A549 (cell line): ENCODE results near the gene TCHHL1. TPM values are rescaled to one million over a fixed set of nuclear protein-coding genes. Genes with fewer than 3 reads are reported as not detected.

Experiments used
- ATAC-seq, 2 experiments: fragments of 200-7000 bp in 1 of 2; fragments of >200 bp in 1 of 2; cut with Nextera tagmentation in 1 of 2; cut with Tn5 transposase in 1 of 2; 3 replicates each; pipeline versions ENCODE4 v1.8.0 to v1.9.1; 2018 to 2020; ENCODE audit warnings: mild to moderate bottlenecking in 1 of 2, moderate library complexity in 1 of 2
- CTCF ChIA-PET: fragments of 300-600 bp; sonication (Branson Sonifier 250); formaldehyde crosslinking; extraction: SDS; loops from one replicate; lab custom pipeline; 2021; ENCODE audit warnings: antibody characterized with exemption, inconsistent platforms; lab: Yijun Ruan, JAX
- POLR2A ChIA-PET: fragments of 350-600 bp; formaldehyde crosslinking; extraction: SDS; loops from one replicate; lab custom pipeline; 2021; ENCODE audit warnings: antibody characterized with exemption, inconsistent platforms; lab: Yijun Ruan, JAX
- DNase-seq, 2 experiments: peaks; one replicate each; pipeline versions ENCODE4 v3.0.0 to v3.0.0-alpha.2; 2011 to 2016; ENCODE audit warnings: low read depth in 1 of 2, low spot score in 1 of 2
- FAIRE-seq: peaks from 2 replicates; lab custom pipeline; 2011; peaks lifted over from hg19 to GRCh38; lab: Jason Lieb, UNC
- H3K27ac ChIP-seq, 2 experiments: fragments of >200 bp; sonication (Bioruptor Twin); formaldehyde crosslinking; 3 replicates each; pipeline ENCODE4 v1.5.1; 2016 to 2017
- H3K4me1 ChIP-seq: fragments of >200 bp; sonication (Bioruptor Twin); formaldehyde crosslinking; 3 replicates; pipeline ENCODE4 v1.6.1; 2016
- H3K4me2 ChIP-seq: fragments of >200 bp; sonication (Bioruptor Twin); formaldehyde crosslinking; 3 replicates; pipeline ENCODE4 v1.6.1; 2016
- H3K4me3 ChIP-seq: fragments of >200 bp; sonication (Bioruptor Twin); formaldehyde crosslinking; 3 replicates; pipeline ENCODE4 v1.5.1; 2016
- H3K9me3 ChIP-seq: fragments of >200 bp; sonication (Bioruptor Twin); formaldehyde crosslinking; 3 replicates; pipeline ENCODE4 v1.6.1; 2016
- EHF ChIP-seq: fragments of 250-450 bp; sonication (Bioruptor Pico); IDR thresholded peaks from 2 replicates; pipeline ENCODE4 v1.5.0; 2020; ENCODE audit warnings: mild to moderate bottlenecking
- ESRRA ChIP-seq: fragments of 150-350 bp; IDR thresholded peaks from 2 replicates; pipeline ENCODE4 v1.6.1; 2014; ENCODE audit warnings: mild to moderate bottlenecking, low read length, borderline replicate concordance
- MAFK ChIP-seq: fragments of 450-650 bp; IDR thresholded peaks from 2 replicates; pipeline ENCODE4 v1.6.1; 2014; ENCODE audit not compliant: partially characterized antibody
- POLR2AphosphoS2 ChIP-seq: conservative IDR thresholded peaks from 2 replicates; pipeline ENCODE4 v1.6.1; 2012; ENCODE audit warnings: low read length, improper control_type of control experiment, inconsistent platforms
- WGBS: methylation state at CpG from one replicate; pipeline ENCODE4 v1.1.6; 2017; ENCODE audit errors: missing lambda C conversion rate; 5-methylcytosine and 5-hydroxymethylcytosine counted together
- polyA plus RNA-seq, 4 experiments: library from polyadenylated mRNA; depleted of rRNA in 3 of 4; stranded (reverse); fragments of >200 nt; fragmentation: RNase III in 1 of 4; extraction: RNeasy Plus Mini Kit Qiagen cat#74134 plus additional on column Dnase treatment in 1 of 4; gene quantifications; 2 replicates in 3 of 4; 3 replicates in 1 of 4; pipeline ENCODE4 v1.2.3, GENCODE V29; 2011 to 2017
- small RNA-seq, 6 experiments: library from RNA; depleted of rRNA; stranded (forward); fragments of <200 nt; gene quantifications; one replicate each; pipeline ENCODE3, GENCODE V24; 2012

Gene TCHHL1
- polyA plus RNA-seq, 2 of the 4 experiments (the other 2 are of a cell fraction) = not detected

- ChIA-PET POLR2A (interaction anchor here (1.0 to 4.5 kb wide), 7 partner anchors 13 to 424 kb away, joined by 3 to 118 read pairs (median 5); partner anchors contain the start of gene THEM4), CTCF (interaction anchor here (0.7 to 5.5 kb wide), 29 partner anchors 9 to 424 kb away, joined by 3 to 68 read pairs (median 7); partner anchors contain the start of gene THEM4)
- 3% methylated on average over 1 of the region's 1 CpG for WGBS
- H3K4me3 ChIP-seq = peak overlapping the region; percentile 78
- H3K27ac ChIP-seq = peak overlapping the region; percentile 98 to 100
- FAIRE-seq (no peak), DNase-seq (no peak), ATAC-seq (peak; percentile 35 to 57)
- no peak for TF ChIP-seq POLR2AphosphoS2
- TF ChIP-seq ESRRA = no peak
- peak; percentile 16 for TF ChIP-seq MAFK
- no peak for TF ChIP-seq EHF (CRISPR knock-in tag)
- no peaks in the 10 kb centered on the region for H3K9me3 ChIP-seq
- peaks cover 36% of the 10 kb centered on the region for H3K4me1 ChIP-seq
- peak overlapping the region; percentile 99 for H3K4me2 ChIP-seq
These were observed 54.6 kb downstream of the TCHHL1 start for GRCh38 chr1:152034324-152034653.

Small RNAs within 50 kb of the gene (small RNA-seq; reads per million reads assigned to genes)
- 0 reads per million in 6 experiments for gene SPTLC1P4

Other genes with a start within 250 kb of the TCHHL1 start
- not detected in 2 replicates for gene C2CD4D, start 249.2 kb downstream of the TCHHL1 start, polyA plus RNA-seq (2011; rRNA removed)
- gene C2CD4D, start 249.2 kb downstream of the TCHHL1 start, polyA plus RNA-seq (2017; fragmentation: RNase III; extraction: RNeasy Plus Mini Kit Qiagen cat#74134 plus additional on column Dnase treatment) = not detected in 3 replicates
- not detected in 2 replicates for gene THEM5, start 235.4 kb downstream of the TCHHL1 start, polyA plus RNA-seq (2011; rRNA removed)
- not detected in 3 replicates for gene THEM5, start 235.4 kb downstream of the TCHHL1 start, polyA plus RNA-seq (2017; fragmentation: RNase III; extraction: RNeasy Plus Mini Kit Qiagen cat#74134 plus additional on column Dnase treatment)
- gene THEM4, start 179.6 kb downstream of the TCHHL1 start, polyA plus RNA-seq (2011; rRNA removed) = 28.1 and 32.3 TPM in 2 replicates
- gene THEM4, start 179.6 kb downstream of the TCHHL1 start, polyA plus RNA-seq (2017; fragmentation: RNase III; extraction: RNeasy Plus Mini Kit Qiagen cat#74134 plus additional on column Dnase treatment) = 16.6 to 19.6 TPM (median 19.0 TPM) in 3 replicates
- 505 and 515 TPM in 2 replicates for gene S100A10, start 95.2 kb downstream of the TCHHL1 start, polyA plus RNA-seq (2011; rRNA removed)
- 2,059 to 2,476 TPM (median 2,077 TPM) in 3 replicates for gene S100A10, start 95.2 kb downstream of the TCHHL1 start, polyA plus RNA-seq (2017; fragmentation: RNase III; extraction: RNeasy Plus Mini Kit Qiagen cat#74134 plus additional on column Dnase treatment)
- gene S100A11, start 52.1 kb downstream of the TCHHL1 start, polyA plus RNA-seq (2011; rRNA removed) = 671 and 1,155 TPM in 2 replicates
- gene S100A11, start 52.1 kb downstream of the TCHHL1 start, polyA plus RNA-seq (2017; fragmentation: RNase III; extraction: RNeasy Plus Mini Kit Qiagen cat#74134 plus additional on column Dnase treatment) = 1,442 to 1,531 TPM (median 1,500 TPM) in 3 replicates
- 0.07 and 0.08 TPM in 2 replicates for gene TCHH, start 26.4 kb upstream of the TCHHL1 start, polyA plus RNA-seq (2011; rRNA removed)
- gene TCHH, start 26.4 kb upstream of the TCHHL1 start, polyA plus RNA-seq (2017; fragmentation: RNase III; extraction: RNeasy Plus Mini Kit Qiagen cat#74134 plus additional on column Dnase treatment) = 0.07 to 0.11 TPM (median 0.09 TPM) in 3 replicates
- 0.03 TPM in 1 of 2 replicates, not detected in the other for gene RPTN, start 70.2 kb upstream of the TCHHL1 start, polyA plus RNA-seq (2011; rRNA removed)
- gene RPTN, start 70.2 kb upstream of the TCHHL1 start, polyA plus RNA-seq (2017; fragmentation: RNase III; extraction: RNeasy Plus Mini Kit Qiagen cat#74134 plus additional on column Dnase treatment) = not detected in 3 replicates
- not detected in 2 replicates for gene HRNR, start 135.1 kb upstream of the TCHHL1 start, polyA plus RNA-seq (2011; rRNA removed)
- gene HRNR, start 135.1 kb upstream of the TCHHL1 start, polyA plus RNA-seq (2017; fragmentation: RNase III; extraction: RNeasy Plus Mini Kit Qiagen cat#74134 plus additional on column Dnase treatment) = not detected in 3 replicates
- under 0.01 TPM in 1 of 2 replicates, not detected in the other for gene FLG, start 236.2 kb upstream of the TCHHL1 start, polyA plus RNA-seq (2011; rRNA removed)
- gene FLG, start 236.2 kb upstream of the TCHHL1 start, polyA plus RNA-seq (2017; fragmentation: RNase III; extraction: RNeasy Plus Mini Kit Qiagen cat#74134 plus additional on column Dnase treatment) = 0.01 to 0.03 TPM (median 0.01 TPM) in 3 replicates